Panc1 (cell line): ENCODE data around the gene GNAI2. TPM values are rescaled to one million over a fixed set of nuclear protein-coding genes. Genes with fewer than 3 reads are reported as not detected.

ENCODE experiments used
- ATAC-seq: fragments of 200-7000 bp; cut with Tn5 transposase; 2 replicates; pipeline ENCODE4 v1.9.1; 2020; ENCODE audit warnings: mild to moderate bottlenecking, moderate library complexity
- BruUV-seq: library from RNA; stranded (reverse); fragments of 400-500 nt; replicated peaks from 2 replicates; lab custom pipeline; 2021; lab: Mats Ljungman, UMichigan
- CTCF ChIA-PET: fragments of 300-600 bp; sonication (Branson Sonifier 250); formaldehyde crosslinking; loops from one replicate; lab custom pipeline; 2022; ENCODE audit warnings: antibody characterized with exemption; lab: Charles Lee
- POLR2A ChIA-PET: fragments of 300-600 bp; sonication (Branson Sonifier 250); formaldehyde crosslinking; loops from one replicate; lab custom pipeline; 2022; ENCODE audit warnings: antibody characterized with exemption; lab: Charles Lee
- DNase-seq: peaks from one replicate; pipeline ENCODE4 v3.0.0-alpha.2; 2010; ENCODE audit warnings: low read depth, low spot score
- H3K27ac ChIP-seq: 2 replicates; pipeline ENCODE4 v1.5.1; 2011; ENCODE audit warnings: mild to moderate bottlenecking, low read length, inconsistent platforms
- H3K27me3 ChIP-seq: fragments of 200-500 bp; sonication (Bioruptor generic); 2 replicates; pipeline ENCODE4 v1.6.0; 2014; ENCODE audit warnings: low read length, inconsistent platforms; ENCODE audit not compliant: control insufficient read depth, insufficient read depth
- H3K36me3 ChIP-seq: fragments of 200-500 bp; sonication (Bioruptor generic); 2 replicates; pipeline ENCODE4 v1.5.1; 2014; ENCODE audit warnings: inconsistent platforms, mild to moderate bottlenecking, low read length, moderate library complexity; ENCODE audit not compliant: control insufficient read depth, insufficient read depth
- H3K4me1 ChIP-seq: 2 replicates; pipeline ENCODE4 v1.5.1; 2011; ENCODE audit warnings: inconsistent platforms, mild to moderate bottlenecking, low read length, moderate library complexity; ENCODE audit not compliant: control insufficient read depth, insufficient read depth
- H3K4me3 ChIP-seq, 2 experiments: 2 replicates each; pipeline ENCODE4 v1.5.1; 2011 to 2012; ENCODE audit warnings: low read depth in 2 of 2, low read length in 2 of 2, mild to moderate bottlenecking in 2 of 2, inconsistent platforms in 1 of 2, moderate library complexity in 1 of 2
- H3K9me3 ChIP-seq: fragments of 200-500 bp; sonication (Bioruptor generic); 2 replicates; pipeline ENCODE4 v1.5.1; 2014; ENCODE audit warnings: low read depth, mild to moderate bottlenecking, inconsistent platforms, low read length, moderate library complexity; ENCODE audit not compliant: control insufficient read depth, insufficient read depth
- CTCF ChIP-seq: fragments of 450-650 bp; IDR thresholded peaks from 2 replicates; pipeline ENCODE4 v1.5.1; 2017; ENCODE audit warnings: mild to moderate bottlenecking
- POLR2AphosphoS5 ChIP-seq: IDR thresholded peaks from 2 replicates; pipeline ENCODE4 v1.6.1; 2012; ENCODE audit warnings: mild to moderate bottlenecking, low read depth, low read length, moderate library complexity
- SIN3A ChIP-seq: IDR thresholded peaks from 2 replicates; pipeline ENCODE4 v1.6.1; 2012; ENCODE audit warnings: low read depth, mild to moderate bottlenecking, low read length, moderate library complexity, borderline replicate concordance; ENCODE audit not compliant: insufficient read depth
- TCF7L2 ChIP-seq: IDR thresholded peaks from 2 replicates; pipeline ENCODE4 v1.6.1; 2011; ENCODE audit warnings: mild to moderate bottlenecking, low read depth, low read length, inconsistent platforms
- in situ Hi-C: cut with HindIII; loops from 2 replicates; pipeline ENCODE4 v1.10.0; 2016; ENCODE audit warnings: low sequenced_read_pairs, low pct_unique_long_range_greater_than_20kb
- intact Hi-C: fragments of 100-400 bp; cut with micrococcal nuclease; formaldehyde crosslinking; loops from one replicate; pipeline ENCODE4 v1.10.0; 2022; ENCODE audit not compliant: unreplicated experiment
- total RNA-seq: library from RNA; stranded (reverse); gene quantifications from one replicate; pipeline ENCODE4 v1.2.1, GENCODE V29; 2021; ENCODE audit not compliant: unreplicated experiment
- TF ChIP-seq, protein P1 (sequence below), 2 experiments: IDR thresholded peaks; 2 replicates each; pipeline ENCODE4 v1.6.1; 2011 to 2012; ENCODE audit warnings: low read depth in 2 of 2, control low read depth in 1 of 2, low read length in 1 of 2, mild to moderate bottlenecking in 1 of 2, moderate library complexity in 1 of 2; ENCODE audit not compliant: insufficient read depth in 1 of 2

GNAI2 gene
- total RNA-seq, 1 experiment from 2014 or later: 170 TPM

GRCh38 chr3:50232303-50232702, 3.7 kb upstream of the GNAI2 start:
- Histone ChIP-seq H3K9me3 (no peaks in the 10 kb centered on the region), H3K27me3 (no peaks in the 10 kb centered on the region), H3K27ac (no peak overlapping the region), H3K4me3 (no peak overlapping the region), H3K4me1 (no peaks in the 10 kb centered on the region; the same call in 1 of the 2 replicates), H3K36me3 (no peaks in the 10 kb centered on the region; the same call in 1 of the 2 replicates)
- intact Hi-C loops (no loop called here), in situ Hi-C loops (no loop called here)
- ChIA-PET CTCF (no interaction called here), POLR2A (no interaction called here)
- ATAC-seq (no peak), DNase-seq (no peak)
- TF ChIP-seq, protein P1, sequence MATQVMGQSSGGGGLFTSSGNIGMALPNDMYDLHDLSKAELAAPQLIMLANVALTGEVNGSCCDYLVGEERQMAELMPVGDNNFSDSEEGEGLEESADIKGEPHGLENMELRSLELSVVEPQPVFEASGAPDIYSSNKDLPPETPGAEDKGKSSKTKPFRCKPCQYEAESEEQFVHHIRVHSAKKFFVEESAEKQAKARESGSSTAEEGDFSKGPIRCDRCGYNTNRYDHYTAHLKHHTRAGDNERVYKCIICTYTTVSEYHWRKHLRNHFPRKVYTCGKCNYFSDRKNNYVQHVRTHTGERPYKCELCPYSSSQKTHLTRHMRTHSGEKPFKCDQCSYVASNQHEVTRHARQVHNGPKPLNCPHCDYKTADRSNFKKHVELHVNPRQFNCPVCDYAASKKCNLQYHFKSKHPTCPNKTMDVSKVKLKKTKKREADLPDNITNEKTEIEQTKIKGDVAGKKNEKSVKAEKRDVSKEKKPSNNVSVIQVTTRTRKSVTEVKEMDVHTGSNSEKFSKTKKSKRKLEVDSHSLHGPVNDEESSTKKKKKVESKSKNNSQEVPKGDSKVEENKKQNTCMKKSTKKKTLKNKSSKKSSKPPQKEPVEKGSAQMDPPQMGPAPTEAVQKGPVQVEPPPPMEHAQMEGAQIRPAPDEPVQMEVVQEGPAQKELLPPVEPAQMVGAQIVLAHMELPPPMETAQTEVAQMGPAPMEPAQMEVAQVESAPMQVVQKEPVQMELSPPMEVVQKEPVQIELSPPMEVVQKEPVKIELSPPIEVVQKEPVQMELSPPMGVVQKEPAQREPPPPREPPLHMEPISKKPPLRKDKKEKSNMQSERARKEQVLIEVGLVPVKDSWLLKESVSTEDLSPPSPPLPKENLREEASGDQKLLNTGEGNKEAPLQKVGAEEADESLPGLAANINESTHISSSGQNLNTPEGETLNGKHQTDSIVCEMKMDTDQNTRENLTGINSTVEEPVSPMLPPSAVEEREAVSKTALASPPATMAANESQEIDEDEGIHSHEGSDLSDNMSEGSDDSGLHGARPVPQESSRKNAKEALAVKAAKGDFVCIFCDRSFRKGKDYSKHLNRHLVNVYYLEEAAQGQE (IDR thresholded peaks at IDR 0.05; ENCODE audit: insufficient read depth in 1 of 2, low read depth in 2 of 2, low read length in 1 of 2): no peak
- TF ChIP-seq POLR2AphosphoS5 (no peak), TCF7L2 (no peak), CTCF (no peak), SIN3A (no peak)
- BruUV-seq: no TSS peak

- Histone ChIP-seq H3K9me3 (no peaks in the 10 kb centered on the region), H3K36me3 (no peaks in the 10 kb centered on the region; the same call in 1 of the 2 replicates), H3K4me3 (no peak overlapping the region), H3K27ac (no peak overlapping the region), H3K4me1 (peaks cover 2% of the 10 kb centered on the region), H3K27me3 (no peaks in the 10 kb centered on the region)
- ATAC-seq: no peak
- intact Hi-C loops (no loop called here), in situ Hi-C loops (no loop called here)
- POLR2A ChIA-PET: interaction anchor here (0.5 to 0.6 kb wide), 2 partner anchors 77 to 280 kb away, joined by 3 to 4 read pairs; no protein-coding TSS in a partner anchor
- BruUV-seq: no TSS peak
- no peak for DNase-seq
- CTCF ChIA-PET: no interaction called here
- TF ChIP-seq TCF7L2 (no peak), POLR2AphosphoS5 (no peak), SIN3A (no peak), CTCF (no peak)
- TF ChIP-seq, protein P1 (IDR thresholded peaks at IDR 0.05; ENCODE audit: insufficient read depth in 1 of 2, low read depth in 2 of 2, low read length in 1 of 2): no peak
These were observed 2.8 kb upstream of the GNAI2 start for GRCh38 chr3:50233176-50233575.
